Heart right ventricle (tissue), 16 donors: Measurements from ENCODE around the gene SEMA5A. TPM values are rescaled to one million over a fixed set of nuclear protein-coding genes. Genes with fewer than 3 reads are reported as not detected.
A peak's percentile ranks its signal among the peaks of the same experiment; 100 is the strongest.

Experiments used
- ATAC-seq, 8 donors: fragments of 200-7000 bp; cut with Tn5 transposase; one replicate each; pipeline ENCODE4 v1.9.1; 2020; ENCODE audit warnings: mild to moderate bottlenecking in 8 of 8, moderate library complexity in 8 of 8, moderate number of reproducible peaks in 1 of 8
- DNase-seq, 2 donors: peaks; one replicate each; pipeline ENCODE4 v3.0.0-alpha.2; 2020
- H3K27ac ChIP-seq, 10 donors: fragments of 200-600 bp; sonication (generic) in 2 of 10; one replicate each; pipeline versions ENCODE4 v1.5.0 to v1.8.0; 2020 to 2022; ENCODE audit warnings: mild to moderate bottlenecking in 3 of 10
- H3K27me3 ChIP-seq, 7 donors: fragments of 200-600 bp; one replicate each; pipeline ENCODE4 v1.8.0; 2021 to 2022; ENCODE audit warnings: mild to moderate bottlenecking in 2 of 7
- H3K36me3 ChIP-seq, 9 donors: fragments of 200-600 bp; sonication (generic) in 1 of 9; one replicate each; pipeline versions ENCODE4 v1.5.0 to v1.8.0; 2020 to 2022; ENCODE audit warnings: mild to moderate bottlenecking in 2 of 9
- H3K4me1 ChIP-seq, 9 donors: fragments of 200-600 bp; sonication (generic) in 1 of 9; one replicate each; pipeline versions ENCODE4 v1.5.0 to v1.8.0; 2020 to 2022; ENCODE audit warnings: mild to moderate bottlenecking in 4 of 9
- H3K4me3 ChIP-seq, 10 donors: fragments of 200-600 bp; sonication (generic) in 2 of 10; one replicate each; pipeline versions ENCODE4 v1.5.0 to v1.8.0; 2020 to 2022; ENCODE audit warnings: mild to moderate bottlenecking in 7 of 10, moderate library complexity in 2 of 10
- H3K9me3 ChIP-seq, 11 donors: fragments of 200-600 bp in 10 of 11; sonication (generic) in 2 of 11; one replicate each; pipeline versions ENCODE4 v1.5.0 to v1.8.0; 2013 to 2022; ENCODE audit warnings: mild to moderate bottlenecking in 2 of 11, control low read depth in 1 of 11, moderate library complexity in 1 of 11
- CTCF ChIP-seq, 9 donors: fragments of 200-600 bp; sonication (generic) in 2 of 9; IDR thresholded peaks; one replicate each; pipeline versions ENCODE4 v1.5.0 to v1.8.0; 2021 to 2022; ENCODE audit warnings: antibody characterized with exemption in 9 of 9, mild to moderate bottlenecking in 5 of 9, moderate library complexity in 1 of 9
- WGBS, 2 donors: extraction: QIAGEN DNeasy Blood & Tissue Kit; methylation state at CpG; one replicate each; pipeline ENCODE4 v1.1.7; 2013; ENCODE audit warnings: inconsistent platforms in 1 of 2; 5-methylcytosine and 5-hydroxymethylcytosine counted together
- intact Hi-C, 10 donors: fragments of 100-400 bp; cut with DNase I; formaldehyde crosslinking; loops; one replicate each; pipeline versions ENCODE4 v1.11.1 to v1.14.2; 2022
- polyA plus RNA-seq, 2 donors: library from polyadenylated mRNA; stranded (reverse); fragments of 200-250 nt; gene quantifications; one replicate each; pipeline ENCODE4 v1.2.3, GENCODE V29; 2013
- total RNA-seq, 10 donors: library from RNA; stranded (reverse); fragmentation: NEBNext Ultra II Directional in 3 of 10; extraction: Animal tissue kit (Norgen Biotek cat#: 25700) in 3 of 10; gene quantifications; one replicate each; pipeline versions ENCODE4 v1.2.1 to v1.2.4, GENCODE V29; 2021 to 2023
- donor health status: Arrhythmogenic right ventricular cardiomyopathy.
- donor health status: ischemic (EF 13 %, LVEDD 7.1; RV severe dilation, severe dysfunction).
- donor health status: healthy with polysubstance abuse.
- donor health status: DM: no; HTN: yes; CAD: no.
- donor health status: DM: no; HTN: no; CAD: no.
- donor health status: ischemic (EF 25% LVEDD 6.9; RV normal size, moderate dysfunction).
- donor health status: ischemic (EF 25% LVEDD 5.7; RV mildly dilated, moderate dysfunction).
- donor health status: healthy.
- donor health status: DM: yes; HTN: yes; CAD: no.
- donor health status: Ischemic cardiomyopathy.
- donor health status: ischemic (EF 35%, LVEDD 5.7; RV mildly dilated, moderate dysfunction).
- donor health status: nonischemic (EF 11% LVEDD 7.7; RV severe dilation, severe dysfunction).
- donor health status: DM: yes; HTN: yes; CAD: no.
- donor health status: PGD.
- donor health status: ischemic (EF 29% LVEDD 5.4; RV normal size, mild dysfunction).
- donor health status: nonischemic (EF 23%, LVEDD 6.1; RV moderate dilation, normal function).

Gene SEMA5A
- total and polyA plus RNA-seq, 12 donors: 1.9 to 71.5 (median 48.0) TPM

DNA sequence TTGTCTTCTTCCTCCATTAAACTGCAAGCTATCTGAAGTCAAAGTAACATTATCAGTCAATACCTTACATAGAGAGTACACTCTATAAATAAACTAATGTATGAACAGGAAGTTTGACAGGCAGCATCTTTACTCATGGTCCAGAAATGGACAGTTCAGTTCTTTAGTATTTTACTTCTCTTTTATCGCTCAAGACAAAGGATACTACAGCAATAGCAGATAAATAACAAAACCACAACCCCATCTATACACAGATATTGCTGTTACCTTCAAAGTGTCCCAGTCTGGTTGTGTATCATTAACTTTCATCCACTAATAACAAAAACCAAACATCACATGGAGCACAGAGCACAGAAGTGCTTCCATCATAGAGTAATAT is 46.4 kb downstream of the SEMA5A start:
- TF ChIP-seq CTCF (IDR thresholded peaks at IDR 0.05): no peak
- no peaks in the 10 kb centered on the region for H3K9me3 ChIP-seq
- H3K4me3 ChIP-seq: no peak overlapping the region
- H3K27ac ChIP-seq: no peak overlapping the region
- ATAC-seq (no peak), DNase-seq (no peak)
- H3K4me1 ChIP-seq: peaks cover 0 to 61% (median 34%) of the 10 kb centered on the region in 9 donors
- H3K27me3 ChIP-seq: no peaks in the 10 kb centered on the region
- WGBS, 2 donors: 87 to 95% methylated on average over 1 of the region's 1 CpG
- H3K36me3 ChIP-seq: no peaks in the 10 kb centered on the region
- intact Hi-C loops: loop anchor here in 1 of 10 donors (10.0 kb wide), 1 partner anchor 135 kb away; no protein-coding TSS in a partner anchor

DNA sequence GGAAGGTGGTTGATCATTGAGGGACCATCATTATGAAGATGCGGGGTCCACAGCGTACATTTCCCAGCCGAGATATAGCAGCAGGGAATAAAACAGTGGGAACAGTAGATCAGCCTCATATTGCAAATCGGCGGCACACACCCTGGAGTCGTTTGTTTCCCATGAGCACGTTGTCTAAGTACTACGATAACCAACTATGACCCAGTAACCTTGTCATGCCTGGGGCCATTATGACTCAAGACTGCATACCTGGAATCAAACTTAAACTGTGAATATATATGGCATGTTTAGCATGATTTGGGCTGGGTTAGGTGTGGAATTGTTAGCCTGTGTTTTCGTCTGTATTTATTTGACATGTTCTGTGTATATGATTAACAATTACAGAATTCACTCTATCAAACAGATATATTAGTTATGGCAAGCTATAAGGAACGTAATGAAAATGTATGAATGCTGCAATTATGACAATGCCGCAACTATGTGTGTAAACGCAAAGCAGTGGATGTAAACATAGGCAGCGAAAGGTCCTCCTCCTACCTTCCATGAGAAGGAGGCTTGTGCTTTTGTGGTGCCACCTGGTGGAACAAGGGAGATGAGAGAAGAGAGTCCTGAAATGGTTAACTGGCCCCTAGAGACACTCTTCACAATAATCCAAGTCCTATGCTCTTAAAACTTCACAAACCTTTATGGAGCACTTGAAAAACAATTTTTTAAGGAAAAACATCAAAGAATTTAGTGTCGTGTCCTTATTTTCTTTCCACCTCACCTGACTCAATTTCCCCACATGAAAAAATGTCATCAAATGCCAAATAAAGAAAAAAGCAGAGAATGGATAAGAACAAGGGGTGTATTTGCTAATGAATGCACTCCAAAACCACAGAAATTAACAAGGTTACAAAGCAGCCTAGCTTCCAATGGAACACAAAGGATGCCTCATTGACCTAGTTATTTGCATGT is 47.1 kb downstream of the SEMA5A start:
- no peaks in the 10 kb centered on the region for H3K36me3 ChIP-seq
- DNase-seq (no peak), ATAC-seq (no peak)
- TF ChIP-seq CTCF (IDR thresholded peaks at IDR 0.05): peak in 7 of 9 donors; percentile 13 to 45 (median 30)
- WGBS, 2 donors: 84 to 90% methylated on average over 14 of the region's 14 CpGs
- intact Hi-C loops: loop anchor here in 1 of 10 donors (10.0 kb wide), 1 partner anchor 134 kb away; no protein-coding TSS in a partner anchor
- no peaks in the 10 kb centered on the region for H3K9me3 ChIP-seq
- H3K4me3 ChIP-seq: no peak overlapping the region
- peaks cover 0 to 66% (median 34%) of the 10 kb centered on the region in 9 donors for H3K4me1 ChIP-seq
- no peaks in the 10 kb centered on the region for H3K27me3 ChIP-seq
- peak overlapping the region in 1 of 10 donors; percentile 28 for H3K27ac ChIP-seq

- intact Hi-C loops: loop anchor here in 1 of 10 donors (10.0 kb wide), 1 partner anchor 133 kb away; no protein-coding TSS in a partner anchor
- Histone ChIP-seq H3K9me3 (no peaks in the 10 kb centered on the region), H3K27me3 (no peaks in the 10 kb centered on the region), H3K36me3 (no peaks in the 10 kb centered on the region), H3K27ac (no peak overlapping the region), H3K4me3 (no peak overlapping the region), H3K4me1 (peaks cover 0 to 54% (median 23%) of the 10 kb centered on the region in 9 donors)
- 48 to 65% methylated on average over 8 of the region's 8 CpGs for WGBS, 2 donors
- DNase-seq (no peak), ATAC-seq (peak in 1 of 8 donors; percentile 45)
- no peak for TF ChIP-seq CTCF (IDR thresholded peaks at IDR 0.05)
Measured at GRCh38 chr5:9497347-9497746, 48.5 kb downstream of the SEMA5A start.

DNA sequence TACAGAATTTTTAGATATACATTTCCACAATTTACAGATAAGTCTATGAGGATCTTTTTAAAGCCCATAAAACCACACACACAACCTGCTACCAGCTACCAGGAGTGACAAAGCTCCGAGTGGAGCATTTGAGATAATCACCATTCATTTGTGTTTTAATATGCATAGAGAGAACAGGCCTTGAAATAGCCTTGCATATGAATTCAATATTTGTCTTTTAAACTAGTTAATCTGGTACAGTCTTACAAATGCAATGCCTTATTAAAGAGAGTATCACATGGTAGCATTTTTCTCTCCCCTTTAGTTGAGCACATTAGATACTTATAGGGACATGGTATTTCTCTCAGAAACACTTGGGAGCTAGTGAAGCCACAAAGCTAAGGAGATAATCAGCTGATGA is 49.1 kb downstream of the SEMA5A start:
- no peaks in the 10 kb centered on the region for H3K9me3 ChIP-seq
- H3K36me3 ChIP-seq: no peaks in the 10 kb centered on the region
- ATAC-seq: no peak
- intact Hi-C loops: loop anchor here in 1 of 10 donors (10.0 kb wide), 1 partner anchor 132 kb away; no protein-coding TSS in a partner anchor
- H3K27me3 ChIP-seq: no peaks in the 10 kb centered on the region
- TF ChIP-seq CTCF (IDR thresholded peaks at IDR 0.05): no peak
- WGBS, 2 donors: 51 to 62% methylated on average over 1 of the region's 1 CpG
- peaks cover 0 to 49% (median 19%) of the 10 kb centered on the region in 9 donors for H3K4me1 ChIP-seq
- H3K4me3 ChIP-seq: no peak overlapping the region
- no peak overlapping the region for H3K27ac ChIP-seq
- no peak for DNase-seq
